Measurements from ENCODE around the gene SEMA3F.

GRCh38 chr3:50130436-50130835, 24.7 kb upstream of the SEMA3F start:
- TF ChIP-seq JUND (IDR thresholded peaks at IDR 0.05; ENCODE audit: low read depth, low read length) = no peak
- no peak for TF ChIP-seq SMC3 (IDR thresholded peaks at IDR 0.05; ENCODE audit: borderline replicate concordance, low read length)
- no peak for TF ChIP-seq SMAD1 (IDR thresholded peaks at IDR 0.05; ENCODE audit: low read depth, partially characterized antibody)
- TF ChIP-seq CTCF (IDR thresholded peaks at IDR 0.05 in 2 of 3, conservative IDR thresholded peaks at IDR 0.05 in 1 of 3; ENCODE audit: control insufficient read depth in 2 of 3, extremely low read depth in 1 of 3, insufficient read depth in 1 of 3, low read depth in 3 of 3, low read length in 3 of 3) = no peak
- no peak for TF ChIP-seq POLR2A (IDR thresholded peaks at IDR 0.05; ENCODE audit: low read depth, low read length)
- no peak for TF ChIP-seq RAD21 (IDR thresholded peaks at IDR 0.05; ENCODE audit: insufficient read depth, low read depth, low read length)
